CD4-positive, alpha-beta T cell treated with Interleukin-6 at 100 ng/mL for 8 hours (primary cell): ENCODE data around the gene CHAT.

Experiments used
- DNase-seq: peaks from one replicate; pipeline ENCODE4 v3.0.0-alpha.2; 2020; ENCODE audit warnings: mixed read lengths, low spot score

The CHAT gene

DNA sequence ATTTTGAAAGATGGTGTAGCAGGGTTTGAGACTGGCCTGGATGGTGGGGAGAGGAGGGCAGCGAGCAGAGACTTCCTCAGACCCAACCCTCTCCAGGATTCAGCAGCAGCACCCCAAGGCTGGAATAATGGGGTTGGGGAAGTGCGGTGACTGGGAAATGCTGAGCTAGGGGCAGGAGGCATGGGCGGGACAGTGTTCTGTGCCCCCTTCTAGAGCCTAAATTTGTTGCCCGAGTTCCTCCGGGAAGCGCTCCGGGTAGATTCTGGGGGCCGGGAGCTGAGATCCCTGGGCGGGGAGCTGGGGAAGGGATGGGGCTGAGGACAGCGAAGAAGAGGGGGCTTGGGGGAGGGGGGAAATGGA, at the start of gene CHAT:
Gene CHAT (plus strand): TSS at position 156 of the 360 bp plus-strand sequence. CDS start 153 bp downstream, at position 309.
- no peak for DNase-seq

GRCh38 chr10:49564461-49565009, 49.3 kb upstream of the CHAT start:
- no peak for DNase-seq

- no peak for DNase-seq
Measured at GRCh38 chr10:49567810-49568209, 46.0 kb upstream of the CHAT start.

DNA sequence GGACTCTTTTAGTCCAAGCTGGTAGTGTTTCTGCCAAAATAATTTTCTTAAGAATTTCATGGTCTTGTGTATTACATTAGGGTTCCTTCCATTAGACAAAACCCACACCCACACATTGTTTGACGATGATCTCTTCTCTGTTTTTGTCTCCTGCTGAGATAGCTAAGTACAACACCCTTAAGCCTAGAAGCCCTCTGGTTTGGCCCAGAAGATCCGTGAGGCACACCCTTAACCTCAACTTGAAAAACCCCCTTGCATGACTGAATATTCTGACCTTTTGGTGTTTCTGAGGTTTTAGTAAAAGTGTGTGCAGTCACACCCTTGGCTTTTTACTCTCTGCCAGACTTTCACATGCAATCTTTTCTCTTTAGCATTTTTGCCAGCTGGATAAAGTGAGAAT, 45.6 kb upstream of the CHAT start:
- no peak for DNase-seq

GRCh38 chr10:49569031-49569631, 44.7 kb upstream of the CHAT start:
- DNase-seq, result no peak

DNA sequence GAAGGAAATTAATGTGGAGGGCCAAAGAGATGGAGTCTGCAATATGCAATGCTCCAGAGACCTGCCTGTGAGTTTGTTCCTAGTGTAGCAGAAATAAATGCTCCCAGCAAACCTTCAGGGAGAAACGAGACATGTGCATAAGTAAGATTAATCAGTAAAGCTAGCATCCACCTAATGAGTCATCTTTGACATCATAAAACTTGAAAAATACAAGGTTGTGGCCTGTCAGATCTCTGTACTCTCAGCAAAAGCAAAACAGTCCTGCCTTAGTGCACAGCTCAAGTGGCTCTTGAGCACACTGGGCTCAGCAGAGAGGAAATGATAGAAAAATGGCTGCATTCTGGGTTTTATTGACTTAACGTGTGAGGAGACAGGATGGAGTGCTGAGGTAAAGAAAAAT, 42.4 kb upstream of the CHAT start:
- no peak for DNase-seq

DNA sequence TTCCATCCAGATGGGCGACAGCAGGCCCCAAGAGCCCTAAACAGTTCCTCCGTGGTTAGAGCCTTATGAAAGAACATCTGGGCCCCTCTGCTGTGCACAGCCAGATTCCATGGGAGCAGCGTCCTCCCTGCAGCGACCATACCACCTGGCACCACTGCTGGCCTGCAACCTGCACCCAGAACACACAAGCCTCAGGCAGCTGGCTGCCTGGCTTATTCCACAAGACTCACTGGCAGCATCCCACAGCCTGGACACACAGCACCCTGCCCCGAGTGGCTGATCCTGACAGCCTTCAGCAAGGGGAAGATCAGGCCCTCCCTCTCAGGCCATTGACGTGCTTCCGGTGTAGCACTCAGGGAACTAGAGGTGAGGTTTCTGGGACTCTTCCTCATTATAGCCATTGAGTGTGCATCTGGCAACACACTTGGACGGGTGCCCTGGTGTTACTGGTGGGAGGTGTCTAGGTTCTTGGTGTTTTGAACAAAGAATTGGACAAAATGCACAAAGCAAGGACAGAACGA, 41.2 kb upstream of the CHAT start:
- DNase-seq, result no peak

- DNase-seq, result no peak
Measured at GRCh38 chr10:49575489-49576072, 38.3 kb upstream of the CHAT start.

GRCh38 chr10:49577182-49577925, 36.5 kb upstream of the CHAT start:
- no peak for DNase-seq

- no peak for DNase-seq
Measured at GRCh38 chr10:49578392-49578791, 35.4 kb upstream of the CHAT start.

GRCh38 chr10:49579621-49580020, 34.2 kb upstream of the CHAT start:
- no peak for DNase-seq

DNA sequence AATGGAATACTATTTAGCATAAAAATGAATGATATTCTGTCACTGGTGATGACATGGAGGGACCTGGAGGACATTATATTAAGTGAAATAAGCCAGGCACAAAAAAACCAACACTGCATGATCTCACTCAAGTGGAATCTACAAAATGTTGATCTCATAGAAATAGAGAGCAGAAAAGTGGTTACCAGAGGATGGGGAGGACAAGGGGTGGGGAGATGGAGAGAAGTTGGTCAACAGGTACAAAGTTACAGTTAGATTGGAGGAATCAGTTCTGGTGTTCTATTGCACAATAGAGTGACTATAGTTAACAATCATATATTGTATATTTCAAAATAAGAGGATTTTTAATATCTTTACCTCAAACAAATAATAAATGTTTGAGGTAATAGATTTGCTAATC, 28.4 kb upstream of the CHAT start:
- no peak for DNase-seq

DNA sequence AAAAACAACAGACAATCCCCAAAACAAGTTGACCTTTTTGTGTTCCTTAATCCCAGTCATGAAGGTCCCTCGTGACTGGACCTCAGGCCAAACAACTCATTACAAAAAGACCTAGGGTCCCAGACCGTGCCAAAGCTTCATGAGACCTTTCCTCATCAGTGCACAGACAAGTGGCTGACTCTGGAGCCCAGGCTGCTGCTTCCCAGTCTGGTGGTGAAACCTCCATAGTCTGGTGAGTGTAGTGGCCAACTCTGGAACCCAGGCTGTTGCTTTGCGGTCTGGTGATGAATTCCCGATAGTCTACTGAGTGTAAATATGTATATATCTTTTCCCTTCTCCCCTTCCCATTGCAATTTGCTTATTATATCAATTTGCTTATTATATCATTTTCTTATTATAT, 25.9 kb upstream of the CHAT start:
- DNase-seq, result no peak

- peak; percentile 37 for DNase-seq
Measured at GRCh38 chr10:49592726-49593563, 20.9 kb upstream of the CHAT start.

DNA sequence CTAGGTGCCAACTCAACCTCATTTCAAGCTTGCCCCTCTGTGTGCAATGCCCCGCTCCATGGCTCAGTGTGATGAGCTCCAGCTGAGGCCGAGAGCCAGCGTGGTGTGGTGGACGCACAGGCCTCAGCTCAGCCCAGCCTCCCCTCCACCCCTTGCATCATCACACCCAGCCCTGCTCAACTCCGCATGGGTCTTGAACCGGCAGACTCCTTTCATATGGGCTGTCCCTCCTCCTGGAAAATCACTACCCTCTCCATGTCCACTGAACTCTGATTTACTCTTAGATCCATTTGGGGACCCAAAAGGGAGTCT, 20.3 kb upstream of the CHAT start:
- DNase-seq, result no peak

DNA sequence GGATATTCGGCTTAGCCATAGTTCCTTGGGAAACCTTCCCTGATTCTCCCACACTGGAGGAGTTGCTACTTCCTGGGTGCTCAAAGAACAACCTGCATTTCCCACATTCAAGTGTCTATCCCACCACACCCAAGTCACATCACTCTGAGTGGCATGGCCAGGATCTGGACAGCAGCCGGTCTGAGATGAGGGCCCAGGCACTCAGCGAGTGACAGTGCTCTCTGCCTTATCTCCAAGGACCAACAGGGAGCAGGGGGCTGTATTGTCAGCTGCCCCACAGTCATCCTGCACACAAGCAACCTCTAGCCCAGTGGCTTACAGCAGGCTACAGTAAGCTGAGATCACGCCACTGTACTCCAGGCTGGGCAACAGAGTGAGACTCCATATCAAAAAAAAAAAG, 19.8 kb upstream of the CHAT start:
- DNase-seq, result no peak

DNA sequence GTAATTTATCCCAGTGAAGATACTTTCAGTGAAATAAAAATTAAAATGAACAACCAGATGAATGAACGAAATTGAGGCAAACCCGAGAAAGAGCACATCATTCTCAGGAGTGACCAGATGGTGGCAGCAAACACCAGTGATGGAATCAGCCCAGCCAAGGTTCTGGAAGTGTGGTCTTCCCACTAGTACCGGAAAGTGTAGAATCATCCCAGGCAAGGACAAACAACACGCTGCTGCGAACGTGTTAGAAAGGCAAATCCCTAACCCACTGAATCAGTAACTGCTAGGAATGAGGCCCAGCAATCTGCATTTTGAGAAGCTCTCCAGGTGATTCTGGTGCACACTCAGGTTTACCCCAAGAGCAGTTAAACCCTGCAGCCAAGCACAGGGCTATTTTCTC, 19.2 kb upstream of the CHAT start:
- DNase-seq, result no peak

- DNase-seq, result no peak
Measured at GRCh38 chr10:49595003-49595712, 18.7 kb upstream of the CHAT start.

GRCh38 chr10:49595713-49596492, 17.9 kb upstream of the CHAT start:
- no peak for DNase-seq

- no peak for DNase-seq
Measured at GRCh38 chr10:49596493-49596809, 17.4 kb upstream of the CHAT start.

DNA sequence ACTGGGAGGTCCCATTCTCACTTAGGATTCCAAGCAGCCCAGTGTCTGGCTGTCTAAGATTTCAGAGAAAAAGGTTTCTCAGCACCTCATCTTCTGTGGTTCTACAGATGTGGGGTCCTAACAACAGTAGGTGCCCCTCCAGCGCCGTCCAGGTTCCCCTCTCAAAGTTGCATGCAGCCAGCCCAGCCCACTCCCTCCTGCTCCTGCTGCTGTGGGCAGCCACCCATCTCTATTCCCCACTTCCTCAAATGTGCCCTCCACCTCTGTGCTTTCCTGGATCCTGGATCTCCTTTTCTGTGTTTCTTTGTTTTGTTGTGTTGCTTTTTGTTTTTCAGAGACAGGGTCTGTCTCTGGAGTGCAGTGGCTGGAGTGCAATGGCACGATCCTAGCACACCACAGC, 17.0 kb upstream of the CHAT start:
- no peak for DNase-seq
